HG02678 (cell line): Measurements from ENCODE around the gene DPH3.

Experiments used
- ATAC-seq: cut with Tn5 transposase; IDR thresholded peaks from one replicate; pipeline ENCODE4 v1.9.1; 2021; ENCODE audit warnings: mild to moderate bottlenecking, moderate library complexity; ENCODE audit not compliant: unreplicated experiment

DPH3 gene

GRCh38 chr3:16294844-16295243 is 30.1 kb upstream of the DPH3 start:
- ATAC-seq: no peak

- ATAC-seq: peak; percentile 47
These were observed 26.1 kb upstream of the DPH3 start for GRCh38 chr3:16290827-16291196.

GRCh38 chr3:16290007-16290826 is 25.5 kb upstream of the DPH3 start:
- no peak for ATAC-seq

GRCh38 chr3:16289144-16289889 is 24.6 kb upstream of the DPH3 start:
- no peak for ATAC-seq

- ATAC-seq: no peak
These were observed 23.9 kb upstream of the DPH3 start for GRCh38 chr3:16288664-16289063.

- ATAC-seq: no peak
These were observed 22.2 kb upstream of the DPH3 start for GRCh38 chr3:16286751-16287543.

GRCh38 chr3:16286161-16286560 is 21.4 kb upstream of the DPH3 start:
- ATAC-seq: no peak

- ATAC-seq: no peak
These were observed 19.9 kb upstream of the DPH3 start for GRCh38 chr3:16284633-16285032.

GRCh38 chr3:16280671-16281070 is 15.9 kb upstream of the DPH3 start:
- no peak for ATAC-seq

- no peak for ATAC-seq
These were observed 14.5 kb upstream of the DPH3 start for GRCh38 chr3:16279010-16279801.

GRCh38 chr3:16277471-16277870 is 12.7 kb upstream of the DPH3 start:
- ATAC-seq: no peak

GRCh38 chr3:16273867-16274266 is 9.1 kb upstream of the DPH3 start:
- ATAC-seq: no peak

- no peak for ATAC-seq
These were observed 7.8 kb upstream of the DPH3 start for GRCh38 chr3:16272588-16272987.

- ATAC-seq: no peak
These were observed 6.1 kb upstream of the DPH3 start for GRCh38 chr3:16270855-16271254.

GRCh38 chr3:16266714-16267113 is 2.0 kb upstream of the DPH3 start:
- no peak for ATAC-seq

GRCh38 chr3:16265455-16265786 is 678 bp upstream of the DPH3 start:
- ATAC-seq: no peak

- no peak for ATAC-seq
These were observed 502 bp downstream of the DPH3 start for GRCh38 chr3:16264174-16264707.

GRCh38 chr3:16262174-16262573 is 2.6 kb downstream of the DPH3 start:
- no peak for ATAC-seq

- ATAC-seq: no peak
These were observed 4.7 kb downstream of the DPH3 start for GRCh38 chr3:16260046-16260445.

GRCh38 chr3:16258866-16259265 is 5.9 kb downstream of the DPH3 start:
- ATAC-seq: no peak

- no peak for ATAC-seq
These were observed 6.6 kb downstream of the DPH3 start for GRCh38 chr3:16258177-16258576.
